GM12878 (cell line): ENCODE data around the gene SLC27A5.

Experiments used
- ATF3 ChIP-seq: IDR thresholded peaks from 2 replicates; pipeline ENCODE4 v1.6.1; 2011; ENCODE audit warnings: low read depth, mild to moderate bottlenecking, low read length, moderate library complexity, borderline replicate concordance; ENCODE audit errors: extremely low read depth
- CREM ChIP-seq: IDR thresholded peaks from 2 replicates; pipeline ENCODE4 v1.6.1; 2014; ENCODE audit warnings: antibody characterized with exemption, low read depth
- CTCF ChIP-seq, 3 experiments: IDR thresholded peaks in 2 of 3; conservative IDR thresholded peaks in 1 of 3; 2 replicates each; pipeline ENCODE4 v1.5.1; 2011; ENCODE audit warnings: low read depth in 3 of 3, low read length in 3 of 3, mild to moderate bottlenecking in 3 of 3, control low read depth in 2 of 3, moderate library complexity in 2 of 3, inconsistent platforms in 1 of 3, mixed read lengths in 1 of 3; ENCODE audit not compliant: control insufficient read depth in 2 of 3, insufficient read depth in 1 of 3; ENCODE audit errors: extremely low read depth in 1 of 3
- HDAC6 ChIP-seq: fragments of 200-600 bp; sonication (generic); IDR thresholded peaks from one replicate; pipeline ENCODE4 v1.8.0; 2017; ENCODE audit warnings: antibody characterized with exemption; ENCODE audit not compliant: unreplicated experiment
- MYC ChIP-seq: IDR thresholded peaks from 2 replicates; pipeline ENCODE4 v1.6.1; 2011; ENCODE audit warnings: mild to moderate bottlenecking, low read length, moderate library complexity, inconsistent platforms; ENCODE audit not compliant: insufficient read depth, insufficient replicate concordance, insufficient read length, severe bottlenecking
- NR2C2 ChIP-seq: IDR thresholded peaks from 2 replicates; pipeline ENCODE4 v1.6.1; 2011; ENCODE audit warnings: borderline replicate concordance, low read depth; ENCODE audit not compliant: control insufficient read depth, insufficient read length
- SP1 ChIP-seq: IDR thresholded peaks from one replicate; pipeline ENCODE4 v1.6.1; 2011; ENCODE audit warnings: low read depth, low read length
- ZNF592 ChIP-seq: fragments of 450-650 bp; IDR thresholded peaks from 2 replicates; pipeline ENCODE4 v1.6.1; 2017; ENCODE audit warnings: mild to moderate bottlenecking, moderate library complexity

- TF ChIP-seq ZNF592, result no peak
- TF ChIP-seq NR2C2, result peak; percentile 83
- no peak for TF ChIP-seq ATF3
- peak; percentile 81 for TF ChIP-seq SP1
- TF ChIP-seq HDAC6, result no peak
- TF ChIP-seq CTCF (IDR thresholded peaks at IDR 0.05 in 2 of 3, conservative IDR thresholded peaks at IDR 0.05 in 1 of 3; ENCODE audit: control insufficient read depth in 2 of 3, extremely low read depth in 1 of 3, insufficient read depth in 1 of 3, low read depth in 3 of 3, low read length in 3 of 3), result no peak
- peak; percentile 90 for TF ChIP-seq CREM
- TF ChIP-seq MYC, result no peak
Measured at GRCh38 chr19:58475714-58476497, 35.9 kb downstream of the SLC27A5 start, which contains the start of gene ZNF446.
